Activated T-helper 9 cell treated with anti-CD3 and anti-CD28 coated beads, Interleukin-2, amount 50 U/mL, for 16 hours (primary cell): ENCODE data around the gene UTY.
"Not testable (repeated sequence)": the region's sequence is repeated elsewhere in the genome, so short reads cannot be mapped to it uniquely, and the experiment has no call there.

ENCODE experiments used
- DNase-seq: peaks from one replicate; pipeline ENCODE4 v3.0.0-alpha.2; 2020; ENCODE audit warnings: low read depth

UTY gene

DNA sequence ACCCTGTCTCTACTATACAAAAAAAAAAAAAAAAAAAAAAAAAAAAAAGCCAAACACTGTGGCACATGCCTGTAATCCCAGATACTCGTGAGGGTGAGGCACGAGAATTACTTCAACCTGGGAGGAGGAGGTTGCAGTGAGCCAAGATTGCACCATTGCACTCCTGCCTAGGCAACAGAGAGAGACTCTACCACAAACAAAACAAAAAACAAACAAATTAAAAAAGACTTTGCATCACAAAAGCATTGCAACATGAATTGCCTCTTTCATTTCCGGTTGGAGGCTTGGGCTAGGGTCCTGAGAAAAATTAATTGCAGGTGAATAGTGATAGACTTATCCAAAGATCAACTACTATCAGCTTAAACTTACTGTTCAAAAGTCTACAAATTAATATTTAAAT is 180.4 kb downstream of the UTY start:
- DNase-seq = no peak

DNA sequence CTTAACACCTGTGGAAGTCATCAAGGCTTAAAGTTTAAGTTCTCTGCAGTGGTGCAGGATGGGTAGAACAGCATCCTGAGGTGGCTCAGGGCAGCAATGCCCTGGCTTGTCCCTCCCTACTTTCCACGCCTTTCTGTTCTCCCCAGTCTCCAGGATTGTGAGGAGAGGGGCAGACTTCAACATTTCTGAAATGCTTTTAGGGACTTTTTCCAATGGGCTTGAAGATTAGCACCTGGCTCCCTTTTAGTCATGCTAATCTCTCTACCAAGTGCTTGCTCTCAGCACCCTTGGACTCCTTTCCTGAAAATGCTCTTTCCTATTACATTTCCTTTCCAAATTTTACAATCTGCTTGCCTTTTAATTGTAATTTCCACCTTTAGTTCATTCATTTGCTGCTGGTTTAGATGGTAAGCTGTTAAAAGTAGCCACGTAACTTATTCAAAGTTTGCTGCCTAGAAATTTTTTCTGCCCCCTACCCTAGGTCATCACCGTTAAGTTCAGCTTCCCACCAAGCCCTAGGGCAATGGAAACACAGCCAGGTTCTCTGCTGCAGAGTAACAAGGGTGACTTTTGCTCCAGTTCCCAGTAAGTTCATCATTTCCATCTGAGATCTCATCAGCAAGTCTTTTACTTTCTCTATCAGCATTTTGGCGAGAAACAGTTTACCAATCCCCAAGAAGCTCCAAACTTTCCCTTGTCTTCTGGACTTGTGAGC is 183.5 kb downstream of the UTY start:
- DNase-seq = no peak

DNA sequence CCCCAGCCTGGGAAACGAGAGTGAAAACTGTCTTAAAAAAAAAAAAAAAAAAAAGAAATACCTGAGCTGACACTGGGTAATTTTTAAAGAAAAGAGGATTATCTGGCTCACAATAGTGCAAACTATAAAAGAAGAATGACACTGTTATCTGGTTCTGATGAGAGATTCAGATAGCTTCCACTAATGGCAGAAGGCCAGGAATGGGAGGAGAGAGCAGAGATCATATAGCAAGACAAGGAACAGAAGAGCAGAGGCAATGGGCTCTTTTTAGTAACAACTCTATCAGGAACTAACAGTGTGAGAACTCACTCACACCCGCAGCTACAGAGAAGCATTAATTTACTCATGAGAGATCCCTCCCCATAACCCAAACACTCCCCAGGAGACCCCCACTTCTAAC is 184.8 kb downstream of the UTY start:
- no peak for DNase-seq

DNA sequence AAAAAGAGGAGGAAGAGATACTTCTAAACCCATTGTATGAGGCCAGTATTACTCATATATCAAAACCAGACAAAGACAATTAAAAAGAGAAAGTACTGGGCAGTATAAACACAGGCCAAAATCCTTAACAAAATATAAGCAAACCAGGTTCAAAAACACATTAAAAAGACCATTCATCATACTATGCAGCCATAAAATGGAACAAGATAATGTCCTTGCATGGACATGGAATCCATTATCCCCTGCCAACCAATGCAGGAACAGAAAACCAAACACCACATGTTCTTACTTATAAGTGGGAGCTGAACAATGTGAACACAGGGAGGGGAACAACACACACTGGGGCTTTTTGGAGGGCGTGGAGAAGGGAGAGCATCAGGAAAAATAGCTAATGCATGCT is 188.6 kb downstream of the UTY start:
- no peak for DNase-seq

DNA sequence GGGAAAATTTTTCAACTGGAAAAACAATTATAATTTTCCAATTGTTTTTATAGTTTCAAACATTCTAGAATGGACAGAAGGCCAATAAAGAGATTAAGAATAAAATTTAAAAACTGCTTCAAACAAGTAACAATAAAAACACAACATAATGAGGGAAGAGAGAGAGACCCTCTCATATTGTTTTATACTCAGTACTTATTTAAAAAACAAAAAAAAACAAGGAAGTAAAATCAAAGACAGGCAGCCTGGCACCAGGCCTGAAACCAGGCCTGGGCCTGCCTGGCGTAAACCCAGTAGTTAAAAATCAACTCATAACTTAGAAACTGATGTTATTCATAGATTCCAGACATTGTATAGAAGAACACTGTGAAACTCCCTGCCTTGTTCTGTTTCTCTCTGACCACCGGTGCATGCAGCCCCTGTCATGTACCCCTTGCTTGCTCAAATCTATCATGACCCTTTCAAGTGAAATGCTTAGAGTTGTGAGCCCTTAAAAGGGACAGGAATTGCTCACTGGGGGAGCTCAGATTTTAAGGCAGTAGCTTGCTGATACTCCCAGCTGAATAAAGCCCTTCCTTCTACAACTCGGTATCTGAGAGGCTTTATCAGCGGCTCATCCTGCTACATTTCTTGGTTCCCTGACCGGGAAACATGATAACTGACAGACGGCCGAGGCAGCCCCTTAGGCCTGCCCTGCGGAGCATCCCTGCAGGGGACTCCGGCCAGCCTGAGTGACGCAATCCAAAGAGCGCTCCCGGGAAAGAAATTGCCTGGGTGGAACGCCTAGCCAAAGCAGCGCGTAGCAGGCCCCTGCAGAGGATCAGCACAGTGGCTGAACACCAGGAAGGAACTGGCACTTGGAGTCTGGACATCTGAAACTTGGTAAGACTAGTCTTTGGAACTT is 197.4 kb downstream of the UTY start:
- not testable (repeated sequence) for DNase-seq

DNA sequence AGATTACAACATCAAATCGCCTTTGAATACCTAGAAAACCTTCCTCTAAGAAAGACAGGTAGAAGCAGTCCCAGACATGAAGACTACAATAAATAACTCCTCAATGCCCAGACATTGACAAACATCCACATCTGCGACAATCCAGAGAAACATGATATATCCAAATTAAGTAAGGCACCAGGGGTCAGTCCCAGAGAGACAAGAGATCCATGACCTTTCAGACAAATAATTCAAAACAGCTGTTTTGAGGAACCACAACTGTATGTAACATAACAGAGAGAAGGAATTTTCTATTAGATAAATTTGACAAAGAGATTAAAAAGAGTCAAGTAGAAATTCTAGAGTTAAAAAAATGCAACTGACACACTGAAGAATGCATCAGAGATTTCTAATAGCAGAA is 200.3 kb downstream of the UTY start:
- no peak for DNase-seq

DNA sequence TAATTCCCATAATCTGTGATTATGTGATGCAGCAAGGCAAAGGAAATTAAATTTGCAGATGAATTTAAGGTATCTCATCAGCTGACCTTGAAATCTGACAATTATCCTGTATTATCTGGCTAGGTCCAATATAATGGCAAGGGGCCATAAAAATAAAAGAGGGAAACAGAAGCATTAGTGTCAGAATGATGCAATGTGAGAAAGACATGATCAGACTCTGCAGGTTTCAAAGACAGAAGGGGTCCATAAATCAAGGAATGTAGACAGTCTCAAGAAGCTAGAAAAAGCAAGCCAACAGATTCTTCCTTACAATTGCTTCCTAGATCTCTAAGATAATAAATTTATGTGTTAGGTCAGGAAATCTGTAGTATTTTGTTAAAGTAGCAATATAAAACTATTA is 208.1 kb downstream of the UTY start:
- DNase-seq = no peak

DNA sequence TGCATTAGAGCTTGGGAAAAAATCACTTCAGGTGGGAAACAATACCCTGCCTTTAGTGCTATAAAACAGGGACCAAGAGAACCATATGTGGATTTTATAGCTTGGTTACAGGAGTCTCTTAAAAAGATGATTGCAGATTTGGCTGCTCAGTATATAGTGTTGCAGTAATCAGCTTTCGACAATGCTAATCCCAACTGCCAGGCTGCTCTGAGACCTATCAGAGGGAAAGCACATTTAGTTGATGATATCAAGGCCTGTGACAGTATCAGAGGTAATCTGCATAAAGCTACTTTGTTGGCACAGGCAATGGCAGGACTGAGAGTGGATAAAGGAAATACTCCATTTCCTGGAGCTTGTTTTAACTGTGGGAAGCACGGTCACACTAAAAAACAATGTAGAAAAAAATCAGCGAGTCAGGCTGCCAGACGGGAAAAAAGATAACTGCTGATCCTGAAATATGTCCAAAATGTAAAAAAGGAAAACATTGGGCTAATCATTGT is 225.8 kb downstream of the UTY start:
- DNase-seq = not testable (repeated sequence)

DNA sequence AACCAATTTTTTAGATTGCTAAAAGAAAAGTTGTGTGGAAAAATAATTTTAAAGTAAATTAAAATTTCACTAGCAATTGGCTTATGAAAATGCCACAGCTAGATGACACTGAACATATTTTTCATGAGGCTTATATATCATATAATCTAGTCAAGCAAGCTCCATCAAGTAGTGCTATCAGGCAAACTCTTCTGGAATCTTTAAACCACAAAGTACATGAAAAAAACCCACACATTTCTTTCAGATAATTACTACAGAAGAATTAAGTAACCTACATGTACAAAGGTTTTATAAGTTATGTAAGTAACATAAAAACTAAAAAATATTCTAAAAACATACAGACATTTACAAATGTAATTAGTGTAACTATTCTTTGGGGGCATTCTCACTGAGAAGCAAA is 229.4 kb downstream of the UTY start:
- no peak for DNase-seq

DNA sequence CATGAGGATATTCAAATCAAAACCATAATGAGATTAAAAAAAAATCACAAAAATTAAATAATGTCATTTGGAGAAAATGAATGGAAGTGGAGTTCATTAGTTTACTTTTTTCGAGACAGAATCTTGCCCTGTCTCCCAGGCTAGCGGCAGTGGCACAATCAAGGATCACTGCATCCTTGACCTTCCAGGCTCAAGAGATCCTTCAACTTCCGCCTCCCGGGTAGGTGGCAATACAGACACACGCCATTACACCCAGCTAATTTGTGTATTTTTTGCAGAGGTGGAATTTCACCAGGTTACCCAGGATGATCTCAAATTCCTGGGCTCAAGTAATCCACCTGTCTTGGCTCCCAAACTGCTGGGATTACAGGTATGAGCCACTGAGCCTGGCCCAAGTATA is 236.1 kb downstream of the UTY start:
- DNase-seq = no peak

DNA sequence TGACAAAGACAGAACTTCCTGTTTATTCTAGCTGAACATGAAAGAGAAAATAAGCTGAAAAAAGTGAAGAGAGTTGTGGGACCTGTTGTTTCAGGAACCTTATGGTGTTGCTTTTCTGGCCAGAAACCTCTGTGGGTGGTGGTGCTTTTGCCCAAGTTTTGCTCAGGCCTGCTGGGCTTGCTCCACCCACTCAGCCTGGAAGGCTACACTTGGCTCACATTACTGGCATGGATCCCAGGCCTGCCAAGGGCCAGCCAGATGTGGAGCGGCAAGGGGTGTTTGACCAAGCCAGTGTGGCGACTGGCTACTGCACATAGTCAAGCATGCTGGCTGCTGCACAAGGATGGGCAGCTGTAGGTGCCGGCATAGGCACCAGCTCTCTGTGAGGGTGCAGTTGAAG is 245.9 kb downstream of the UTY start:
- no peak for DNase-seq

DNA sequence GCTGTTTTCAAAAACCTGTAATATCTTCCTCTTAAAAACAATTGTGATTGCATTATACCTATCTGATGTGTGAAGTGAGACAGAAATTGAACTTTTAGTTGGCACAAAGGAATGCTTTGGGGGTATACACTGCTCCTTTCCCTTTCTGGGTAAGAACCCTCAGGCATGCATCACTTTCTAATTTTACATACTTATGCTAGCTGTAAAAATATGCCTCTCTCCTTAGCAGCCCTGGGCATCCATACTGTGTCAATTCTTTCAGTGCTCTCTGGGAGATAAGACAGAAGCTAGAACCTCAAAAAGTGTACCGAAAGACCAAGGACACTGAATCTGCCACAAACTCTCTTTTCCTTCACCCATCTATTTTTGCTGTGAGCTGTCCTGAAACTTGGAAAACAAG is 246.7 kb downstream of the UTY start:
- DNase-seq = no peak

DNA sequence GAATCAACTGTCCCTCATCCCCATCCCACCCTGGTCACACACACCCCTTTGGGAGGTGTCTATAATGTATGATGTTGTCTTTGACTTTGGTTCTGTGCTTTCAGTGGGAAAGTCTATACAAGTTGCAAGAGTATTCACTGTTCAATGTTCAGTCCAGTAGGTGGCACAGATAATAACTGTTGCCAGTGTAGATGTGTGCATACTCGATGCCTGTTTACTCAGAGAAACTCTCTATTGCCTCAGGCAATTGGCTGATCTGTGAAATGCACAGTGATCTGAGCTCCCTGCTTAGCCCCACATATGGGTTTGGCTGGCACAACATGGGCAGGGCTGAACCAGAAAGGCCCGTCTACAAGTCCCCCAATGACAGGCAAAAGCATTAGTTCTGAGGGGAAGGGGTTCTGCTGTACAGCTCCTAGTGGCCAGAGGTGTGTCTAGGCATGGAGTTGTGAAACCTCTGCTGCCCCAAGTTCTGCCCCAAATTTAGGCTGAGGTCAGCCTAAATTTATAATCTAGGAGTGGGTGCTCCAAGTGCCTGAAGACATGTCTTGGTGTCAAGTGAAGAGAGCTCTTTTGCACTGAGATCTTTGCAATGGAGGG is 252.4 kb downstream of the UTY start:
- no peak for DNase-seq

DNA sequence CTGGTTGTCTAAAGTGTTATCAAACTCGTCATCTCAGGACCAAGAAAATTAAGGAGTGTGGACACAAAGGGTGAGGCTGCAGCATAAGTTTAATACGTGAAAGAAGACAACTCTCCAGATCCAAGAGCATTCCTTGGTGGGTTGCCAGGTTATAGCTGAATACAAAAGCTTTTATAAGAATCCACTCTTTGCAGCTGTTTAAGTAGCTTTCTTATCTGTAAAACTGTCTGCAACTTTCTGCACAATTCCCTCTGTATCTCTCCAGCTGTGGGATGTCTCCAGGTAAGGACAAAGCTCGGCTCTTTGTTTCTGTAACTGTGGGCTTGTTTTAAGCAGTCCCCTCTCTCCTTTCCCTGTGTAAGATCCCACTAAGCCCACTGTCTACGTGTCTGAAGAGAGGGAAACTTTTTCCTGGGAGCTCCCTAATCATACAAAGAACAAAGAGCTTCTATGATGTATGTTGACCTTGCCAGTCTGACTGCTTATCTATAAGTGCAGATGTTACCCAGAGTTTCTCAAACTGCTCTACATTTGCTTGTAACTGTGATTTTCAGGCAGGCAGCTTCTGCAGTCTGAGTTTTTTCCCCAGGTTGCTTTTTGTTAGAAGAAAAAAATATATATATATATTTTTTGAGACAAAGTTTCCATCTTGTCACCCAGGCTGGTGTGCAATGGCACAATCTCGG is 268.7 kb downstream of the UTY start:
- no peak for DNase-seq

DNA sequence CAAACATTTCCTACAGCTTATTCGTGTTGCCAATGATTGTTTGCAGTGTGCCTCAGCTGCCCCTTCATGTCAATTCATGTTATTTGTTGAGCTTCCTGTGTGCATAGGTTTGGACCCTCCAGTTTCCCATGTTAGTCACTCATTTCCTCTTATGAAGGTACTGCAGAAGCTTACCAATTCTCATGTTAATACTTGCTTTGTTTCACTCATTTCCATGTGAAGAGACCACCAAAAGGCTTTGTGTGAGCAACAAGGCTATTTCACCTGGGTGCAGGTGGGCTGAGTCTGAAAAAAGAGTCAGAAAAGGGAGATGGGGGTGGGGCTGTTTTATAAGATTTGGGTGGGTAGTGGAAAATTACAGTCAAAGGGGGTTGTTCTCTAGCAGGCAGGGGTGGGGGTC is 274.6 kb downstream of the UTY start:
- DNase-seq = no peak
